Esophagus muscularis mucosa (tissue), 2 donors: ENCODE measurements around the gene PFKFB1.
"Not testable (repeated sequence)": the region's sequence is repeated elsewhere in the genome, so short reads cannot be mapped to it uniquely, and the experiment has no call there.

ENCODE experiments used
- POLR2A ChIP-seq: fragments of 450-650 bp; IDR thresholded peaks from one replicate; pipeline ENCODE4 v1.6.1; 2017; ENCODE audit warnings: antibody characterized with exemption, moderate library complexity, mild to moderate bottlenecking, low read depth
- POLR2AphosphoS5 ChIP-seq, 2 donors: sonication (generic); formaldehyde crosslinking; IDR thresholded peaks; one replicate each; pipeline ENCODE4 v1.6.1; 2017; ENCODE audit warnings: antibody characterized with exemption in 2 of 2

- TF ChIP-seq POLR2A; POLR2AphosphoS5 (IDR thresholded peaks at IDR 0.05): not testable (repeated sequence)
Measured at GRCh38 chrX:54983306-54983705, 10.7 kb downstream of the PFKFB1 start.
